HL-60/S4 treated with phorbol 12-myristate 13-acetate at 8.2 ng/mL for 4 days and 3 days (cell line): Measurements from ENCODE around the gene TTC16.
"Not testable (repeated sequence)": the region's sequence is repeated elsewhere in the genome, so short reads cannot be mapped to it uniquely, and the experiment has no call there.

Source experiments
- in situ Hi-C: fragments of 300-500 bp; cut with MboI; formaldehyde crosslinking; loops from 2 replicates; pipeline ENCODE4 v1.15.0; 2022; ENCODE audit warnings: low sequenced_read_pairs

TTC16 gene

DNA sequence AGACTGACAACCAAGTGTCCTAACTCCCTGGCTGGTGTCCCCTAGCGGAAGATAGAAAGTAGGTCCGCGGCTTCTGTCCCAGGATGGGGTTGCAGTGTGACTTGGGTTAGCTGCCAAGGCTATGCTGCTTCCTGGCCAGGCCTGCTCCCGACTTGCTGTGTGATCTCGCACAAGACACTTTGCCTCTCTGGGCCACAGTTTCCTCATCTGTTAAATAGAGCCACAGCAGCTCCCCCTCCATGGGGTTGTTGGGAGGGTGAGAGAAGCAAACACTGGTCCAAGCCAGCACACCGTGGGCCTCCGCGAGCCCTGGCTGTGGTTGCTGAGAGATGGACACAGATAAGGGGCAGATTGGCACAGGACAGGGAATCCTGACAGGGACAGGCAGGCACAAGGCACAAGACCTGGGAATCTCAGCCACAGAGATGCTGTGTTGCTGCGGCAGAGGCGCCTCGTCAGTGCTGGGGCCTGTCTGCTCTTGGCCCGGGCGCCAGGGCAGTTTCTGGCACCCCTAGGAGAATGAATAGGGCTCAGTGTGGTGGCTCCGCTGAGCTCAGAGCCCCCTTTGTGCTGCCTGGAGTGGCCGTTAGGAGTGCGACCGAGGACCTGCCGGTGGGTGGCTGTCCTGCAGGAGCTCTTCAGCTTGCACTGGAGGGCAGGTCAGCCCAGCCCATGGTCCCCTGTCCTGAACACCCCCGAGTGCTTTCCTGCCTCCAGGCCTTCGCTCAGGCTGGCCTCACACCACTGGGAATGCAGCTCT, 64.4 kb downstream of the TTC16 start:
- in situ Hi-C loops = no loop called here

DNA sequence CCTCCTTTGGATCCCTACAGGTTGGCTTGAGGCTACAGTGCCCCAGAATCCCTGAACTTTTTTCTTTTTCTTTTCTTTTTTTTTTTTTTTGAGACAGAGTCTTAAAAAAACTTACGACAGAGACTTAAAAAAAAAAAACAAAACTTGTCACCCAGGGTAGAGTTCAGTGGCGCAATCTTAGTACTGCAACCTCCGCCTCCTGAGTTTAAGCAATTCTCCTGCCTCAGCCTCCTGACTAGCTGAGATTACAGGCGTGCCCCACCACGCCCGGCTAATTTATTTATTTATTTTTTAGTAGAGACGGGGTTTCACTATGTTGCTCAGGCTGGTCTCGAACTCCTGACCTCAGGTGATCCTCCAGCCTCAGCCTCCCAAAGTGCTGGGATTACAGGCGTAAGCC, 65.0 kb downstream of the TTC16 start:
- in situ Hi-C loops = not testable (repeated sequence)
